Right renal cortex interstitium (tissue), 3 donors: ENCODE results near the gene SHB. TPM values are rescaled to one million over a fixed set of nuclear protein-coding genes. Genes with fewer than 3 reads are reported as not detected.

ENCODE experiments used
- DNase-seq, 3 donors: peaks; one replicate each; pipeline ENCODE4 v3.0.0-alpha.2; 2013; ENCODE audit warnings: low read depth in 3 of 3, low spot score in 2 of 3
- polyA plus RNA-seq, 3 donors: library from polyadenylated mRNA; unstranded; fragments of 120-200 nt; gene quantifications; one replicate each; pipeline ENCODE4 v1.2.1, GENCODE V29; 2013; ENCODE audit not compliant: insufficient read length in 3 of 3

The SHB gene
- polyA plus RNA-seq, 3 donors, result 14.1 to 17.5 (median 14.5) TPM

- DNase-seq, result no peak
Observed at GRCh38 chr9:38010918-38011704, 57.9 kb downstream of the SHB start.

GRCh38 chr9:38009990-38010389, 59.0 kb downstream of the SHB start:
- DNase-seq, result no peak

GRCh38 chr9:38009035-38009501, 60.0 kb downstream of the SHB start:
- DNase-seq, result no peak

- no peak for DNase-seq
Observed at GRCh38 chr9:38008168-38009034, 60.6 kb downstream of the SHB start.

GRCh38 chr9:38007016-38007415, 62.0 kb downstream of the SHB start:
- no peak for DNase-seq

- no peak for DNase-seq
Observed at GRCh38 chr9:38006163-38006562, 62.9 kb downstream of the SHB start.

- no peak for DNase-seq
Observed at GRCh38 chr9:38004809-38005560, 64.0 kb downstream of the SHB start.

- no peak for DNase-seq
Observed at GRCh38 chr9:38003946-38004808, 64.8 kb downstream of the SHB start.

GRCh38 chr9:38003230-38003629, 65.8 kb downstream of the SHB start:
- DNase-seq, result no peak

- no peak for DNase-seq
Observed at GRCh38 chr9:38001430-38001829, 67.6 kb downstream of the SHB start.

GRCh38 chr9:38000735-38001134, 68.3 kb downstream of the SHB start:
- no peak for DNase-seq

GRCh38 chr9:38000332-38000731, 68.7 kb downstream of the SHB start:
- DNase-seq, result no peak

- DNase-seq, result no peak
Observed at GRCh38 chr9:37999588-38000189, 69.3 kb downstream of the SHB start.

- DNase-seq, result no peak
Observed at GRCh38 chr9:37998881-37999587, 70.0 kb downstream of the SHB start.

GRCh38 chr9:37997636-37998374, 71.2 kb downstream of the SHB start:
- no peak for DNase-seq

GRCh38 chr9:37996819-37997217, 72.2 kb downstream of the SHB start:
- DNase-seq, result no peak

- DNase-seq, result no peak
Observed at GRCh38 chr9:37995961-37996818, 72.8 kb downstream of the SHB start.
